K562 (cell line): ENCODE results near the gene HOXB4. TPM values are rescaled to one million over a fixed set of nuclear protein-coding genes. Genes with fewer than 3 reads are reported as not detected.

Source experiments
- ATAC-seq: fragments of 200-7000 bp; cut with Tn5 transposase; 3 replicates; pipeline ENCODE4 v1.9.1; 2020; ENCODE audit warnings: moderate library complexity
- BruUV-seq: library from RNA; stranded (reverse); fragments of 400-500 nt; replicated peaks from 2 replicates; lab custom pipeline; 2021; lab: Mats Ljungman, UMichigan
- CTCF ChIA-PET: fragments of 300-600 bp; formaldehyde crosslinking; extraction: SDS; loops from one replicate; lab custom pipeline; 2021; ENCODE audit warnings: low intra/inter-chr PET ratio; lab: Yijun Ruan, JAX
- POLR2A ChIA-PET: fragments of 300-600, 350-650 bp; sonication (Branson Sonifier 250); formaldehyde crosslinking; extraction: SDS; loops from one replicate; lab custom pipeline; 2021; ENCODE audit warnings: antibody characterized with exemption, inconsistent platforms; lab: Yijun Ruan, JAX
- DNase-seq, 4 experiments: peaks; one replicate each; pipeline versions ENCODE4 v3.0.0 to v3.0.0-alpha.2; 2011 to 2018; ENCODE audit warnings: low spot score in 3 of 4, mixed read lengths in 3 of 4; ENCODE audit errors: extremely low read depth in 1 of 4
- FAIRE-seq: peaks from 2 replicates; lab custom pipeline; 2011; peaks lifted over from hg19 to GRCh38; lab: Jason Lieb, UNC
- H2AFZ ChIP-seq: 2 replicates; pipeline ENCODE4 v1.6.0; 2011; ENCODE audit warnings: low read depth, low read length, control low read depth, inconsistent platforms
- H3K27ac ChIP-seq: fragments of 200-600 bp; 3 replicates; pipeline ENCODE4 v1.8.0; 2011; ENCODE audit warnings: low read depth, mild to moderate bottlenecking, control low read depth, inconsistent platforms, low read length, moderate library complexity, mixed read lengths; ENCODE audit errors: extremely low read depth
- H3K27me3 ChIP-seq, 2 experiments: fragments of 300-600 bp in 1 of 2; 2 replicates in 1 of 2; 3 replicates in 1 of 2; pipeline versions ENCODE4 v1.6.0 to v1.8.0; 2011; ENCODE audit warnings: inconsistent platforms in 2 of 2, low read length in 2 of 2, mild to moderate bottlenecking in 1 of 2, mixed read lengths in 1 of 2, moderate library complexity in 1 of 2; ENCODE audit not compliant: control insufficient read depth in 2 of 2, insufficient read depth in 2 of 2
- H3K36me3 ChIP-seq: fragments of 300-600 bp; 3 replicates; pipeline ENCODE4 v1.8.0; 2011; ENCODE audit warnings: mild to moderate bottlenecking, low read length, inconsistent platforms; ENCODE audit not compliant: control insufficient read depth, insufficient read depth
- H3K4me1 ChIP-seq, 2 experiments: fragments of 200-600 bp in 1 of 2; replicated peaks in 1 of 2; 2 replicates in 1 of 2; 3 replicates in 1 of 2; pipeline versions ENCODE4 v1.5.1 to v1.8.0; 2011; ENCODE audit warnings: inconsistent platforms in 2 of 2, low read length in 2 of 2, mild to moderate bottlenecking in 1 of 2, mixed read lengths in 1 of 2, moderate library complexity in 1 of 2; ENCODE audit not compliant: control insufficient read depth in 2 of 2, insufficient read depth in 2 of 2
- H3K4me2 ChIP-seq: 2 replicates; pipeline ENCODE4 v1.6.1; 2011; ENCODE audit warnings: low read length, control low read depth, inconsistent platforms, mixed read lengths; ENCODE audit not compliant: insufficient read depth
- H3K4me3 ChIP-seq: fragments of 200-600 bp; sonication (generic), shearing (Covaris generic); 2 replicates; pipeline ENCODE4 v1.5.1; 2016; ENCODE audit warnings: control low read depth, inconsistent platforms
- H3K79me2 ChIP-seq: fragments of 200-600 bp; 3 replicates; pipeline ENCODE4 v1.8.0; 2011; ENCODE audit warnings: low read length, inconsistent platforms; ENCODE audit not compliant: control insufficient read depth, insufficient read depth
- H3K9ac ChIP-seq, 2 experiments: 2 replicates each; pipeline versions ENCODE4 v1.6.0 to v1.6.1; 2011; ENCODE audit warnings: low read depth in 2 of 2, low read length in 2 of 2, control low read depth in 1 of 2, inconsistent platforms in 1 of 2, mild to moderate bottlenecking in 1 of 2, mixed read lengths in 1 of 2; ENCODE audit not compliant: insufficient read depth in 1 of 2
- H3K9me1 ChIP-seq: one replicate; pipeline ENCODE4 v1.6.0; 2011; ENCODE audit warnings: inconsistent platforms, mild to moderate bottlenecking, low read length, moderate library complexity; ENCODE audit not compliant: control insufficient read depth, insufficient read depth
- H3K9me3 ChIP-seq: replicated peaks from 2 replicates; pipeline ENCODE4 v1.5.1; 2011; ENCODE audit warnings: low read depth, low read length, inconsistent platforms; ENCODE audit not compliant: control insufficient read depth, insufficient read depth
- H4K20me1 ChIP-seq: replicated peaks from 2 replicates; pipeline ENCODE4 v1.6.1; 2011; ENCODE audit warnings: low read length, inconsistent platforms, mixed read lengths; ENCODE audit not compliant: control insufficient read depth, insufficient read depth
- LCOR ChIP-seq: sonication (generic); formaldehyde crosslinking; IDR thresholded peaks from 2 replicates; pipeline ENCODE4 v1.8.0; 2022; ENCODE audit warnings: mild to moderate bottlenecking, missing genetic modification reagents
- NR4A1 ChIP-seq, 2 experiments: fragments of 250-450 bp in 1 of 2; fragments of 450-650 bp in 1 of 2; sonication (Bioruptor Pico) in 1 of 2; IDR thresholded peaks; 2 replicates each; pipeline versions ENCODE4 v1.4.0 to v1.6.1; 2016 to 2020; ENCODE audit warnings: mild to moderate bottlenecking in 2 of 2, missing compliant biosample characterization in 1 of 2, missing genetic modification characterization in 1 of 2, moderate library complexity in 1 of 2
- ZFX ChIP-seq: sonication (generic); formaldehyde crosslinking; IDR thresholded peaks from 2 replicates; pipeline ENCODE4 v1.8.0; 2022; ENCODE audit warnings: mild to moderate bottlenecking, missing genetic modification reagents, moderate library complexity
- WGBS: fragments of 100-300 bp; shearing (Covaris generic); methylation state at CpG from one replicate; pipeline ENCODE4 v1.1.6; 2016; ENCODE audit warnings: low coverage, mixed read lengths; ENCODE audit not compliant: insufficient coverage; ENCODE audit errors: missing lambda C conversion rate; 5-methylcytosine and 5-hydroxymethylcytosine counted together
- in situ Hi-C: fragments of 300-500 bp; cut with MboI; formaldehyde crosslinking; loops from 4 replicates; pipeline ENCODE4 v1.15.0; 2018; ENCODE audit warnings: inconsistent platforms, mixed read lengths
- intact Hi-C: fragments of 100-400 bp; cut with micrococcal nuclease; formaldehyde crosslinking; loops from 2 replicates; pipeline ENCODE4 v1.14.2; 2022
- polyA plus RNA-seq, 8 experiments: library from polyadenylated mRNA; depleted of rRNA in 4 of 8; stranded (reverse) in 5 of 8; unstranded in 3 of 8; fragments of >200 nt; fragmentation: Nextera tagmentation in 2 of 8; fragmentation: Illumina TruSeq in 1 of 8; extraction: Ambion mirVana in 2 of 8; extraction: Trizol in 1 of 8; gene quantifications; 2 replicates each; pipeline versions ENCODE4 v1.2.1 to v1.2.3, GENCODE V29; 2011 to 2014; ENCODE audit warnings: inconsistent platforms in 1 of 8, missing spikeins in 1 of 8
- total RNA-seq, 7 experiments: library from RNA; depleted of rRNA in 6 of 7; stranded (reverse); fragments of >200 nt in 6 of 7; fragmentation: Illumina TruSeq in 2 of 7; extraction: Trizol in 2 of 7; gene quantifications; 2 replicates each; pipeline versions ENCODE4 v1.2.1 to v1.2.3, GENCODE V29; 2011 to 2021; ENCODE audit warnings: low replicate concordance in 1 of 7

The HOXB4 gene
- total and polyA plus RNA-seq, 9 of the 15 experiments (the other 6 are each of a cell fraction or from before 2014, with no cell fraction given), result 1.6 to 34.9 (median 14.9) TPM

DNA sequence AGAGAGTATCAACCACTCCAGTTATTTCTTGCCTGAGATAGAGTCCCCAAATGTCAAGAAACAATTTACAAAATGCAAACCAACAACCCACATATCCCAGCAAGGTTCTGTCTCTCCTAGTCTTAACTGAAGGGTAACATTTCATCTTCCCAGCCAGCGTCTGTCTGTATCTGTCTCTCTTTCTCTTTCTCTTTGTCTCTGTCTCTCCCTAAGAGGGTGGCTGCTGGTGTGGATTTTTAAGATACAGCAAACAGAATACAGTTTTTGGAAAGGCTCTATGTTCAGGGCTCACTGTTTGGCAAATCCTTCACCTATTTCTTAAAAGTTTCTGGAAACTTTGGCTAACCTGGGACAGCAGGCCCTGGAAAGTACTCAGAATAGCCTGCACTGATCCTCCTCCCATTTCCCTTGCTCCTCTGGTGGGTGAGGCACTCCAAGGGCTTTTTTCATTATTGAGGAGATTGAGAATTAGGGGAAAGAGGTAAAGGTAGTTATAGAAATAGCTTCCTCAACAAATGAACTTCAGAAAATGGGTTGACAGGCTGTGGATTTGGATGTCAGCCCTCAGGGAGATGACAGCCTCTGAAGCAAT, 6.2 kb downstream of the HOXB4 start:
- peak overlapping the region; percentile 24 to 81; a peak in 3 of 4 replicates for H3K9ac ChIP-seq
- no peaks in the 10 kb centered on the region for H3K9me3 ChIP-seq
- DNase-seq (peak in 1 of 4 experiments; percentile 11), ATAC-seq (peak; percentile 6; the same call in 2 of the 3 replicates), FAIRE-seq (peak; percentile 48)
- TF ChIP-seq ZFX (CRISPR knock-in tag) (0 out of 2 replicates have a peak, but pooled peaks have one; percentile 12), LCOR (CRISPR knock-in tag) (no peak), NR4A1 (CRISPR knock-in tag; IDR thresholded peaks at IDR 0.05) (no peak), NR4A1 (tag; IDR thresholded peaks at IDR 0.05) (no peak)
- H3K4me1 ChIP-seq, result peaks cover 49 to 69% of the 10 kb centered on the region in 2 experiments
- H3K79me2 ChIP-seq, result peaks cover 100% of the 10 kb centered on the region
- no peaks in the 10 kb centered on the region for H3K27me3 ChIP-seq
- ChIA-PET POLR2A (interaction anchor here (1.1 to 2.2 kb wide), 2 partner anchors 12 to 17 kb away, joined by 6 to 9 read pairs; no protein-coding TSS in a partner anchor), CTCF (no interaction called here)
- H3K4me3 ChIP-seq, result peak overlapping the region; percentile 14; the same call in 1 of the 2 replicates
- H2AFZ ChIP-seq, result no peak overlapping the region
- H3K4me2 ChIP-seq, result peak overlapping the region; percentile 59
- BruUV-seq, result no TSS peak
- WGBS, result 14% methylated on average over 1 of the region's 1 CpG
- intact Hi-C loops, result no loop called here
- no peaks in the 10 kb centered on the region for H3K9me1 ChIP-seq
- no peaks in the 10 kb centered on the region; the same call in 1 of the 2 replicates for H4K20me1 ChIP-seq
- in situ Hi-C loops, result no loop called here
- peak overlapping the region; percentile 44; the same call in 2 of the 3 replicates for H3K27ac ChIP-seq
- H3K36me3 ChIP-seq, result peaks cover 89% of the 10 kb centered on the region
